ENCODE results near the gene DPEP1. TPM values are rescaled to one million over a fixed set of nuclear protein-coding genes. Genes with fewer than 3 reads are reported as not detected.
"Not testable (repeated sequence)": the region's sequence is repeated elsewhere in the genome, so short reads cannot be mapped to it uniquely, and the experiment has no call there.

Gene DPEP1
- total RNA-seq, 1 experiment from 2014 or later: not detected

GRCh38 chr16:89577055-89577759 lies 36.2 kb upstream of the DPEP1 start:
- DNase-seq (ENCODE audit: low read depth): no peak

GRCh38 chr16:89579351-89579750 lies 34.1 kb upstream of the DPEP1 start:
- no peak for DNase-seq (ENCODE audit: low read depth)

DNA sequence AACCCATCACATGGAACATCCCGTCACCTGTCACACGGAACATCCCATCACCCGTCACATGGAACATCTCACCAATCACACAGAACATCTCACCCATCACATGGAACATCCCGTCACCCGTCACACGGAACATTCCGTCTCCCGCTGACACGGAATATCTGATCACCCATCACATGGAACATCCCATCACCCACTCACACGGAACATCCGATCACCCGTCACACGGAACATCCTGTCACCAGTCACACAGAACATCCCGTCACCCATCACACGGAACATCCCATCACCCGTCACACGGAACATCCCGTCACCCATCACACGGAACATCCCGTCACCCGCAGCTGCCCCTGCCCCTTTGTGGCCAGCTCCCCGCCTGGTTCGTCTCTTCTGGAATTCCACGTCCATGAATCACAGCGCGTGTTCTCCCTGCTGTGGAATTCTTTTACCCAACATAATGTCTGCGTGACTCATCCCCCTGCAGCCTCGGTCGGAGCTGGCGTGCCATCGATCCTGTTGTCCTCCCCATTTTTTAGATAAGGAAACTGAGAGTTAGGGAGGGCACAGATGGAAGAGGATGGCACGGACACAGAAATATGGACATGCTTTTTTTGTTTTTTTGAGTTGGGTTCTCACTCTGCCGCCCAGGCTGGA lies 32.3 kb upstream of the DPEP1 start:
- peak; percentile 89 for DNase-seq (ENCODE audit: low read depth)

- peak; percentile 44 for DNase-seq (ENCODE audit: low read depth)
Measured at GRCh38 chr16:89581861-89582563, 31.4 kb upstream of the DPEP1 start.

- no peak for DNase-seq (ENCODE audit: low read depth)
Measured at GRCh38 chr16:89582614-89583196, 30.7 kb upstream of the DPEP1 start.

GRCh38 chr16:89583197-89583894 lies 30.1 kb upstream of the DPEP1 start:
- DNase-seq (ENCODE audit: low read depth): no peak

DNA sequence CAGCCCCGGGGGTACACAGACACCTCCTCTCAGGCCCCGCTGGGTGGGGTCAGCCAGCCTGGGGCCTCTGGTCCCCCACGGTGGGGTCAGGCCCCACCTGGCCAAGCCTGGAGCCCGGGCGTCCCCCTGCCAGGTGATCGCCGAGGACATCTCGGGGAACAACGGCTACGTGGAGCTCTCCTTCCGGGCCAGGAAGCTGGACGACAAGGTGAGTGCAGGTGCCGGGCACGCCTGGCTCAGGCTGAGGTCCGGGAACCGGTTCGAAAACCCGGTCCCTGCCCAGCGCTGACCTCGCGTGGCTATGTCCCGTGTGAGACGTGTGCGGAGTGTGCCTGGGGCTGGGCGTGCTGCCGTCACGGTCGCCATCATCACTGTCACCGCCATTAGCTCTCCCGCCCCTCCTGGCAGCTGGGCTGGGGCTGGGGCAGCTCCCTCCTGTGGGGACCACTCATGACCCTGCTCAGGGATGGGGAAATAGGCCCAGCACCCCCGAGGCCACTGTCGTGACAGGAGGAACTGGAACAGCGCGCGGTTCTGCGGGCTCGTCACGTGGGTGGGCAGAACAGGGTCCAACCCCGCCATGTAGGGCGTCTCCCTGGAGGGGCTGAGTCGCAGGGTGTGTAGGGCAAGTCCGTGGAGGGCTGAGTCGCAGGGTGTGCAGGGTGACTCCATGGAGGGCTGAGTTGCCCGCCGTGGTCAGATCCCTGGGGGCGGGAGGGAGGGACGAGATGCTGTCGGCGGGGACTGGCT lies 29.4 kb upstream of the DPEP1 start:
- DNase-seq (ENCODE audit: low read depth): no peak

GRCh38 chr16:89584768-89585549 lies 28.5 kb upstream of the DPEP1 start:
- DNase-seq (ENCODE audit: low read depth): no peak

DNA sequence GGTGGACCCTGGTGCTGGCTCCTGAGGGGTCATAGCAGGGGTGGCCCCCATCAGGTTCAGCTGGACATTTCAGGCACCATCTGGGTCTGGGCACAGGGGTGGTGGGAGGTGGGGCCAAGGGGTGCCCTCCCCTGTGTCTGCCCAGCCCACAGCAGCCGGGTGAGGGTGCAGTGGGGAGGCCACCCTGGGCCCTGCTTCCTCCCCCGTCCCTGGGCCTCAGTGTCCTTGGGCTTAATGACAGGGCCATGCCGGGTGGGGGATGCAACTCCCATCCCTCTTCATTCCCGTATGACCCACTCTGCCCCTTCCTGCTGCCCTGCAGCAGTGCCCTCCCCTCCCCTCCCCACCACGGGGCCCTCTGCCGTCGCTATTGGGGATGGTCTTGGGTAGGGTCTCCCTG lies 27.2 kb upstream of the DPEP1 start:
- no peak for DNase-seq (ENCODE audit: low read depth)

DNA sequence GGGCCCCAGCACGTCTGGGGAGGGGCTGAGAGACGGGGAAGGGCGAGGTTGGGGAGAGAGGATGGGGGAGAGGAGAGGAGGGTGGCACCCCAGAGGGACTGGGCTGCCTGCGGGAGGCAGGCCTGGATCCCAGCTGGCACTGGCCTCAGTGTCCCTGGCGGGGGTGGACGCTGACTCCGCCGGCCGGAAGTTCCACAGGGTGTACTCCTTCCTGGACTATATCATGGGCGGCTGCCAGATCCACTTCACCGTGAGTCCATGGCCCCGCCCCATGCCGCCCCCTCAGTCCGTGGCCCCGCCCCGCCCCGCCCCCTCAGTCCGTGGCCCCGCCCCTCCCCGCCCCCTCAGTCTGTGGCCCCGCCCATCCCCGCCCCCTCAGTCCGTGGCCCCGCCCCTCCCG lies 26.6 kb upstream of the DPEP1 start:
- no peak for DNase-seq (ENCODE audit: low read depth)

DNA sequence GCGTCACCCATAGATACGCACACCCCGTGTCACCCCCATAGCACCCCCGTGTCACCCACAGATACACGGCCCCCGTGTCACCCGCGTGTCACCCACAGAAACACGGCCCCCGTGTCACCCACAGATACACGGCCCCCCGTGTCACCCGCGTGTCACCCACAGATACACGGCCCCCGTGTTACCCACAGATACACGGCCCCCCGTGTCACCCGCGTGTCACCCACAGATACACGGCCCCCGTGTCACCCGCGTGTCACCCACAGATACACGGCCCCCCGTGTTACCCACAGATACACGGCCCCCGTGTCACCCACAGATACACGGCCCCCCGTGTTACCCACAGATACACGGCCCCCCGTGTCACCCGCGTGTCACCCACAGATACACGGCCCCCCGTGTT lies 25.8 kb upstream of the DPEP1 start:
- not testable (repeated sequence) for DNase-seq (ENCODE audit: low read depth)

DNA sequence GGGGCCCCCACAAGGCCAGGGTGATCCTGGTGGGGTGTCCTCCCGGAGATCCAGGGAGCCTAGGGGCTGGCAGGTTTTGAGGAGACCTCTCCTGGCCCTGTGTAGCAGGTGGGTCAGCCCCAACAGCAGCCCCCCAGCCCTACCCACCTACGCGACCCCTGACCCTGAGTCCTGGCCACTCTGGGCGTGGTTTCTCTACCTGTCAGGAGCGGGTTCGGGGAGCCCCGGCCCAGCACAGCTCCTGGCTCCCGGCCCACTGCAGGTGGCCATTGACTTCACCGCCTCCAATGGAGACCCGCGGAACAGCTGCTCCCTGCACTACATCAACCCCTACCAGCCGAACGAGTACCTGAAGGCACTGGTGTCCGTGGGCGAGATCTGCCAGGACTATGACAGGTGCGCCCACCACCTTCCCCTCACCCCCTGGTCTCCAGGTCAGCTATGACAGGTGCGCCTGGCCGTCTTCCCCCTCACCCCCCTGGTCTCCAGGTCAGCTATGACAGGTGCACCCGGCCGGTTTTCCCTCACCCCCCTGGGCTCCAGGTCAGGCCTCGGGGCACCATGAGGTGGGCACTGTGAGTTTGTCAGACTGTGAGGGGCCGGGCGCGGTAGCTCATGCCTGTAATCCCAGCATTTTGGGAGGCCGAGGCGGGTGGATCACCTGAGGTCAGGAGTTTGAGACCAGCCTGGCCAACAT lies 24.9 kb upstream of the DPEP1 start:
- DNase-seq (ENCODE audit: low read depth): no peak

- no peak for DNase-seq (ENCODE audit: low read depth)
Measured at GRCh38 chr16:89589241-89589926, 24.1 kb upstream of the DPEP1 start.

DNA sequence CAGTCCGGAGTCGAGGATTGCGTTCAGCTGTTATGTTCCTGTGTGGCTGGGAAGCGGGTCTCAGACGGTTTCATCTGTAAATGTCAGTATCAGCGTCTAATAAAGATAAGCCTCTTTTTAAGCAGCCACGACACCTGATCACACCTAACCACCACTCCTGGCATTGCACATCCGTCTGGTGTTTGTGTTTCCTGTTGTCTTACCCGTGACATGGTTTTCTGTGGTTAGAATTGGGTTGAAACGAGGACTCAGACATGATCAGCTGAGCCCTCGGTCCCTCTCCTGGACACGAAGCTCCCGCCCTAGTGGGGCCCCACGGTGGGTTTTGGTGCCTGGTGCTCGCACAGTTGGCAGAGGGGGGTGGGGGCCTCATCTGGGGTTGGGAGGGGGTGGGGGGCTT lies 19.6 kb upstream of the DPEP1 start:
- DNase-seq (ENCODE audit: low read depth): no peak

GRCh38 chr16:89595330-89596060 lies 17.9 kb upstream of the DPEP1 start:
- DNase-seq (ENCODE audit: low read depth): no peak

GRCh38 chr16:89596061-89596689 lies 17.3 kb upstream of the DPEP1 start:
- DNase-seq (ENCODE audit: low read depth): no peak

GRCh38 chr16:89596957-89597649 lies 16.3 kb upstream of the DPEP1 start:
- no peak for DNase-seq (ENCODE audit: low read depth)
